K562 (cell line): ENCODE measurements around the gene CLSTN1.

Experiments used
- HCFC1 ChIP-seq: IDR thresholded peaks from 2 replicates; pipeline ENCODE4 v1.6.1; 2012; ENCODE audit warnings: low read depth, low read length, improper control_type of control experiment
- POLR2A ChIP-seq: fragments of 450-650 bp; conservative IDR thresholded peaks from 2 replicates; pipeline ENCODE4 v1.6.1; 2016
- TF ChIP-seq, protein P1 (sequence below): fragments of 250-450 bp; sonication (Bioruptor Pico); IDR thresholded peaks from 2 replicates; pipeline ENCODE4 v1.9.0; 2021; ENCODE audit warnings: mild to moderate bottlenecking, inconsistent platforms
- TF ChIP-seq, protein P2 (sequence below): fragments of 450-650 bp; IDR thresholded peaks from 2 replicates; pipeline ENCODE4 v1.6.1; 2017; ENCODE audit warnings: antibody characterized with exemption, mild to moderate bottlenecking

DNA sequence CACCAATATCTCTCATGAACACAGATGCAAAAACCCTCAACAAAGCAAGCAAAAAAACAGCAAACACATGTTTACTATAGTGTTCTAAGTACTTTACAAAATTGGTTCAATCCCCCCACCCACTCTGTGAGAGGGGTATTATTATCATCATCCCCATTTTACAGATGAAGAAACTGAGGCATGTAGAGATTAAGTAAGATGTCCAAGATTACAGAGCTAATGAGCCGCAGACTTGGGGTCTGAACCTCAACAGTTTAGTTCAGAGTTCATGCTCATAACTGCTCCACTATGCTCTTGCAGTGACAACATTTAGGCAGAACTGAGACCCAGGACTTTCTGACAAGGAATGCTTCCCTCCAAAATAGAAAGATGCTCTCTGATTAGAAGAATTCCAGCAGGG is 21.9 kb downstream of the CLSTN1 start:
- TF ChIP-seq POLR2A (no peak), HCFC1 (no peak)
- TF ChIP-seq, protein P1, sequence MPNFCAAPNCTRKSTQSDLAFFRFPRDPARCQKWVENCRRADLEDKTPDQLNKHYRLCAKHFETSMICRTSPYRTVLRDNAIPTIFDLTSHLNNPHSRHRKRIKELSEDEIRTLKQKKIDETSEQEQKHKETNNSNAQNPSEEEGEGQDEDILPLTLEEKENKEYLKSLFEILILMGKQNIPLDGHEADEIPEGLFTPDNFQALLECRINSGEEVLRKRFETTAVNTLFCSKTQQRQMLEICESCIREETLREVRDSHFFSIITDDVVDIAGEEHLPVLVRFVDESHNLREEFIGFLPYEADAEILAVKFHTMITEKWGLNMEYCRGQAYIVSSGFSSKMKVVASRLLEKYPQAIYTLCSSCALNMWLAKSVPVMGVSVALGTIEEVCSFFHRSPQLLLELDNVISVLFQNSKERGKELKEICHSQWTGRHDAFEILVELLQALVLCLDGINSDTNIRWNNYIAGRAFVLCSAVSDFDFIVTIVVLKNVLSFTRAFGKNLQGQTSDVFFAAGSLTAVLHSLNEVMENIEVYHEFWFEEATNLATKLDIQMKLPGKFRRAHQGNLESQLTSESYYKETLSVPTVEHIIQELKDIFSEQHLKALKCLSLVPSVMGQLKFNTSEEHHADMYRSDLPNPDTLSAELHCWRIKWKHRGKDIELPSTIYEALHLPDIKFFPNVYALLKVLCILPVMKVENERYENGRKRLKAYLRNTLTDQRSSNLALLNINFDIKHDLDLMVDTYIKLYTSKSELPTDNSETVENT (CRISPR knock-in tag) = no peak
- TF ChIP-seq, protein P2, sequence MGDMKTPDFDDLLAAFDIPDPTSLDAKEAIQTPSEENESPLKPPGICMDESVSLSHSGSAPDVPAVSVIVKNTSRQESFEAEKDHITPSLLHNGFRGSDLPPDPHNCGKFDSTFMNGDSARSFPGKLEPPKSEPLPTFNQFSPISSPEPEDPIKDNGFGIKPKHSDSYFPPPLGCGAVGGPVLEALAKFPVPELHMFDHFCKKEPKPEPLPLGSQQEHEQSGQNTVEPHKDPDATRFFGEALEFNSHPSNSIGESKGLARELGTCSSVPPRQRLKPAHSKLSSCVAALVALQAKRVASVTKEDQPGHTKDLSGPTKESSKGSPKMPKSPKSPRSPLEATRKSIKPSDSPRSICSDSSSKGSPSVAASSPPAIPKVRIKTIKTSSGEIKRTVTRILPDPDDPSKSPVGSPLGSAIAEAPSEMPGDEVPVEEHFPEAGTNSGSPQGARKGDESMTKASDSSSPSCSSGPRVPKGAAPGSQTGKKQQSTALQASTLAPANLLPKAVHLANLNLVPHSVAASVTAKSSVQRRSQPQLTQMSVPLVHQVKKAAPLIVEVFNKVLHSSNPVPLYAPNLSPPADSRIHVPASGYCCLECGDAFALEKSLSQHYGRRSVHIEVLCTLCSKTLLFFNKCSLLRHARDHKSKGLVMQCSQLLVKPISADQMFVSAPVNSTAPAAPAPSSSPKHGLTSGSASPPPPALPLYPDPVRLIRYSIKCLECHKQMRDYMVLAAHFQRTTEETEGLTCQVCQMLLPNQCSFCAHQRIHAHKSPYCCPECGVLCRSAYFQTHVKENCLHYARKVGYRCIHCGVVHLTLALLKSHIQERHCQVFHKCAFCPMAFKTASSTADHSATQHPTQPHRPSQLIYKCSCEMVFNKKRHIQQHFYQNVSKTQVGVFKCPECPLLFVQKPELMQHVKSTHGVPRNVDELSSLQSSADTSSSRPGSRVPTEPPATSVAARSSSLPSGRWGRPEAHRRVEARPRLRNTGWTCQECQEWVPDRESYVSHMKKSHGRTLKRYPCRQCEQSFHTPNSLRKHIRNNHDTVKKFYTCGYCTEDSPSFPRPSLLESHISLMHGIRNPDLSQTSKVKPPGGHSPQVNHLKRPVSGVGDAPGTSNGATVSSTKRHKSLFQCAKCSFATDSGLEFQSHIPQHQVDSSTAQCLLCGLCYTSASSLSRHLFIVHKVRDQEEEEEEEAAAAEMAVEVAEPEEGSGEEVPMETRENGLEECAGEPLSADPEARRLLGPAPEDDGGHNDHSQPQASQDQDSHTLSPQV = no peak
